GM18526 (cell line): ENCODE results near the gene ESD.

Experiments used
- POLR2A ChIP-seq: IDR thresholded peaks from 3 replicates; pipeline ENCODE4 v1.6.1; 2011; ENCODE audit not compliant: insufficient read length; ENCODE audit errors: extremely low read depth

The ESD gene

GRCh38 chr13:46757640-46758039 is 39.3 kb downstream of the ESD start:
- no peak for TF ChIP-seq POLR2A

- TF ChIP-seq POLR2A = no peak
Measured at GRCh38 chr13:46756977-46757376, 40.0 kb downstream of the ESD start.

- TF ChIP-seq POLR2A = no peak
Measured at GRCh38 chr13:46754812-46755211, 42.1 kb downstream of the ESD start.

- TF ChIP-seq POLR2A = no peak
Measured at GRCh38 chr13:46753917-46754316, 43.0 kb downstream of the ESD start.

- TF ChIP-seq POLR2A = no peak
Measured at GRCh38 chr13:46753137-46753536, 43.8 kb downstream of the ESD start.

- TF ChIP-seq POLR2A = no peak
Measured at GRCh38 chr13:46751811-46752635, 44.9 kb downstream of the ESD start.

- no peak for TF ChIP-seq POLR2A
Measured at GRCh38 chr13:46749951-46750350, 47.0 kb downstream of the ESD start.

- TF ChIP-seq POLR2A = no peak
Measured at GRCh38 chr13:46748300-46748699, 48.7 kb downstream of the ESD start.

GRCh38 chr13:46747031-46747820 is 49.7 kb downstream of the ESD start:
- TF ChIP-seq POLR2A = no peak

- TF ChIP-seq POLR2A = no peak
Measured at GRCh38 chr13:46745706-46746105, 51.3 kb downstream of the ESD start.

GRCh38 chr13:46745062-46745461 is 51.9 kb downstream of the ESD start:
- no peak for TF ChIP-seq POLR2A

GRCh38 chr13:46743191-46743590 is 53.8 kb downstream of the ESD start:
- TF ChIP-seq POLR2A = no peak

- no peak for TF ChIP-seq POLR2A
Measured at GRCh38 chr13:46739447-46740098, 57.4 kb downstream of the ESD start.

GRCh38 chr13:46738766-46739165 is 58.2 kb downstream of the ESD start:
- no peak for TF ChIP-seq POLR2A

GRCh38 chr13:46738055-46738454 is 58.9 kb downstream of the ESD start:
- TF ChIP-seq POLR2A = no peak
